ENCODE data around the gene FCHSD2. TPM values are rescaled to one million over a fixed set of nuclear protein-coding genes. Genes with fewer than 3 reads are reported as not detected.

The FCHSD2 gene
- total and polyA plus RNA-seq, 2 donors (not counting 1 experiment from before 2014, with no cell fraction given), result 113 to 189 TPM

DNA sequence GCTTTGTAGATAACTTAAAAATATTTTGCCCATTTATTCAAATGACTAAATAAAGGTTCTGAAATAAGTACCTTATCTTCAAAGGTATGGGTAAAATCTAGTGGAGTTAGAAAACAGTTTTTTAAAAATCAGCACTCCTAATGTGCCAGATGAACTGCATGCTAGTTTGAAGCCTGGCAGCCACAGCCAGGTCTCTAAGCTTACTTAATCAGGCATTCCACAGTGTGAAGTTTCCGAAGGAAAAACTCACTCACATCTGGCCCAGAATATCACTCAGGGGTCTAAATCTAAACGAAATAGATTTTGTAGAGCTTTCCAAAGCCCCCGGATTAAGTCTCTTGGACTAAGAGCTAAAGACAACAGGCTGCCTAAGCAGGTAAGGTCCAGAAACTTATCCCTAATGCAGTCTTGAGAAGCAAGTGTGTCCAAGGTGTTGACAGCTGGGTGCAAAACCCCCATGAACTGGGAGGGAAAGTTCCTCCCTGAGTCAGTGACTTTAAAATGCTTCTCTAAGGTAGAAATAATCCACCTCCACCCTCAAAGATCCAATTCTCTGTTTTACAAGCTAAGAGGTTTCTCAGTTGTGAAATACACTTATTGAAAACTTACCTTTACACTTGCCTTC, 157.6 kb downstream of the FCHSD2 start:
- ChIA-PET CTCF (interaction anchor here (1.4 to 4.7 kb wide), 2 partner anchors 64 to 194 kb away, joined by 4 to 19 read pairs; no protein-coding TSS in a partner anchor), POLR2A (interaction anchor here (0.6 kb wide), 1 partner anchor 14 kb away, joined by 4 read pairs; no protein-coding TSS in a partner anchor)
- no peak for TF ChIP-seq EZH2 (IDR thresholded peaks at IDR 0.05; ENCODE audit: borderline replicate concordance, insufficient read depth, low read depth, low read length, poor library complexity, severe bottlenecking)
- TF ChIP-seq, protein P1, sequence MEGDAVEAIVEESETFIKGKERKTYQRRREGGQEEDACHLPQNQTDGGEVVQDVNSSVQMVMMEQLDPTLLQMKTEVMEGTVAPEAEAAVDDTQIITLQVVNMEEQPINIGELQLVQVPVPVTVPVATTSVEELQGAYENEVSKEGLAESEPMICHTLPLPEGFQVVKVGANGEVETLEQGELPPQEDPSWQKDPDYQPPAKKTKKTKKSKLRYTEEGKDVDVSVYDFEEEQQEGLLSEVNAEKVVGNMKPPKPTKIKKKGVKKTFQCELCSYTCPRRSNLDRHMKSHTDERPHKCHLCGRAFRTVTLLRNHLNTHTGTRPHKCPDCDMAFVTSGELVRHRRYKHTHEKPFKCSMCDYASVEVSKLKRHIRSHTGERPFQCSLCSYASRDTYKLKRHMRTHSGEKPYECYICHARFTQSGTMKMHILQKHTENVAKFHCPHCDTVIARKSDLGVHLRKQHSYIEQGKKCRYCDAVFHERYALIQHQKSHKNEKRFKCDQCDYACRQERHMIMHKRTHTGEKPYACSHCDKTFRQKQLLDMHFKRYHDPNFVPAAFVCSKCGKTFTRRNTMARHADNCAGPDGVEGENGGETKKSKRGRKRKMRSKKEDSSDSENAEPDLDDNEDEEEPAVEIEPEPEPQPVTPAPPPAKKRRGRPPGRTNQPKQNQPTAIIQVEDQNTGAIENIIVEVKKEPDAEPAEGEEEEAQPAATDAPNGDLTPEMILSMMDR (IDR thresholded peaks at IDR 0.05), result no peak
- no peaks in the 10 kb centered on the region for H3K9me3 ChIP-seq (ENCODE audit: control extremely low read depth in 1 of 3, control insufficient read depth in 2 of 3, insufficient read depth in 1 of 3, low read length in 2 of 3)
- Mint-ChIP-seq H3K4me3 (no peak overlapping the region), H3K27ac (no peak overlapping the region), H3K4me1 (peaks cover 56% of the 10 kb centered on the region), H3K9me3 (ENCODE audit: insufficient read depth) (no peaks in the 10 kb centered on the region), H3K27me3 (no peaks in the 10 kb centered on the region)
- ATAC-seq (ENCODE audit: low read depth) (no peak), DNase-seq (no peak)
- H3K27me3 ChIP-seq (replicated peaks in 1 of 4; ENCODE audit: control extremely low read depth in 1 of 4, control insufficient read depth in 3 of 4, insufficient read depth in 4 of 4, low read length in 3 of 4), result no peaks in the 10 kb centered on the region
- no peak overlapping the region for H2AFZ ChIP-seq (ENCODE audit: insufficient read depth, low read depth, low read length, poor library complexity, severe bottlenecking)
- peaks cover 23 to 38% of the 10 kb centered on the region in 2 donors for H3K4me1 ChIP-seq (ENCODE audit: control insufficient read depth in 2 of 2, insufficient read depth in 2 of 2, low read length in 2 of 2)
- H3K27ac ChIP-seq (ENCODE audit: low read length in 2 of 2), result peak overlapping the region in 1 of 2 donors; percentile 66
- peaks cover 15 to 88% of the 10 kb centered on the region in 2 experiments for H3K36me3 ChIP-seq (replicated peaks in 1 of 2; ENCODE audit: control extremely low read depth in 1 of 2, control insufficient read depth in 1 of 2, extremely low read depth in 1 of 2, insufficient read depth in 2 of 2, low read length in 1 of 2)
- intact Hi-C loops (cut with micrococcal nuclease), result loop anchor here (10.0 kb wide), 1 partner anchor 50 kb away; no protein-coding TSS in a partner anchor
- H3K9ac ChIP-seq (ENCODE audit: low read length), result no peak overlapping the region
- WGBS (ENCODE audit: insufficient coverage), result 90% methylated on average over 3 of the region's 3 CpGs
- no peak overlapping the region for H3K4me2 ChIP-seq (replicated peaks; ENCODE audit: low read depth, low read length, poor library complexity, severe bottlenecking)
- no peak overlapping the region for H3K4me3 ChIP-seq (ENCODE audit: control extremely low read depth in 1 of 5, extremely low read depth in 1 of 5, insufficient read depth in 1 of 5, low read depth in 2 of 5, low read length in 4 of 5)
- peaks cover 75% of the 10 kb centered on the region for H3K79me2 ChIP-seq (ENCODE audit: control insufficient read depth, insufficient read depth, low read length)
- H4K20me1 ChIP-seq (ENCODE audit: control insufficient read depth, insufficient read depth, low read length, poor library complexity, severe bottlenecking), result peaks cover 3% of the 10 kb centered on the region

DNA sequence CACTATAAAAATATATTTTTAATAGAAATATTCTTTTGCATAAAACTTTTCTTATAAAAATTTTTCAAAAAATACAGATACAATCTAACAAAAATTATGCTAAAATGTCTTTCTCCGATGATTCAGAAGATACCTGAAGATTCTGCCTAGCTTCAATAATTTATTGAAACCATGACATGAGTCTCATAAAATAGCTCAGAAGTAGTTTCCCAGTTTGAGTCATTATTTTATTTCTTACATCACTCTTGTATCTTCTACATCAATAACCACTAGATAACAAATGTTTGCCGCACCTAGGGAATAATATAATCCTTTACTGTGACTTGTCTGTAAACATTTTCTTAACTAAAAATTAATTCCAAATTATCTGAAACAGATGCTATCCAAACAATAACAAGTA, 158.6 kb downstream of the FCHSD2 start:
- ATAC-seq (ENCODE audit: low read depth) (no peak), DNase-seq (no peak)
- ChIA-PET CTCF (interaction anchor here (1.4 to 4.7 kb wide), 2 partner anchors 65 to 195 kb away, joined by 4 to 19 read pairs; no protein-coding TSS in a partner anchor), POLR2A (no interaction called here)
- Histone ChIP-seq H3K9ac (ENCODE audit: low read length) (no peak overlapping the region), H3K4me2 (replicated peaks; ENCODE audit: low read depth, low read length, poor library complexity, severe bottlenecking) (no peak overlapping the region), H3K9me3 (ENCODE audit: control extremely low read depth in 1 of 3, control insufficient read depth in 2 of 3, insufficient read depth in 1 of 3, low read length in 2 of 3) (peaks cover 0 to 5% (median 2%) of the 10 kb centered on the region in 3 donors), H3K27me3 (replicated peaks in 1 of 4; ENCODE audit: control extremely low read depth in 1 of 4, control insufficient read depth in 3 of 4, insufficient read depth in 4 of 4, low read length in 3 of 4) (no peaks in the 10 kb centered on the region), H3K79me2 (ENCODE audit: control insufficient read depth, insufficient read depth, low read length) (peaks cover 75% of the 10 kb centered on the region), H3K4me1 (ENCODE audit: control insufficient read depth in 2 of 2, insufficient read depth in 2 of 2, low read length in 2 of 2) (peaks cover 19 to 36% of the 10 kb centered on the region in 2 donors), H2AFZ (ENCODE audit: insufficient read depth, low read depth, low read length, poor library complexity, severe bottlenecking) (no peak overlapping the region), H4K20me1 (ENCODE audit: control insufficient read depth, insufficient read depth, low read length, poor library complexity, severe bottlenecking) (no peaks in the 10 kb centered on the region), H3K36me3 (replicated peaks in 1 of 2; ENCODE audit: control extremely low read depth in 1 of 2, control insufficient read depth in 1 of 2, extremely low read depth in 1 of 2, insufficient read depth in 2 of 2, low read length in 1 of 2) (peaks cover 15 to 88% of the 10 kb centered on the region in 2 experiments), H3K27ac (ENCODE audit: low read length in 2 of 2) (no peak overlapping the region), H3K4me3 (ENCODE audit: control extremely low read depth in 1 of 5, extremely low read depth in 1 of 5, insufficient read depth in 1 of 5, low read depth in 2 of 5, low read length in 4 of 5) (no peak overlapping the region)
- TF ChIP-seq EZH2 (IDR thresholded peaks at IDR 0.05; ENCODE audit: borderline replicate concordance, insufficient read depth, low read depth, low read length, poor library complexity, severe bottlenecking), result no peak
- TF ChIP-seq, protein P1 (IDR thresholded peaks at IDR 0.05), result no peak
- WGBS (ENCODE audit: insufficient coverage), result 100% methylated on average over 1 of the region's 2 CpGs
- intact Hi-C loops (cut with micrococcal nuclease), result loop anchor here (10.0 kb wide), 1 partner anchor 51 kb away; no protein-coding TSS in a partner anchor
- peaks cover under 1% of the 10 kb centered on the region for H3K9me3 Mint-ChIP-seq (ENCODE audit: insufficient read depth)
- H3K4me1 Mint-ChIP-seq, result peaks cover 54% of the 10 kb centered on the region
- no peak overlapping the region for H3K27ac Mint-ChIP-seq
- no peaks in the 10 kb centered on the region for H3K27me3 Mint-ChIP-seq
- no peak overlapping the region for H3K4me3 Mint-ChIP-seq

Data from B cell (primary cell).